GM18508 (cell line): ENCODE results near the gene CHCHD6.
"Not testable (repeated sequence)": the region's sequence is repeated elsewhere in the genome, so short reads cannot be mapped to it uniquely, and the experiment has no call there.

Experiments used
- ATAC-seq: cut with Tn5 transposase; IDR thresholded peaks from one replicate; pipeline ENCODE4 v1.9.1; 2021; ENCODE audit warnings: moderate number of reproducible peaks; ENCODE audit not compliant: insufficient read depth, unreplicated experiment

Gene CHCHD6

DNA sequence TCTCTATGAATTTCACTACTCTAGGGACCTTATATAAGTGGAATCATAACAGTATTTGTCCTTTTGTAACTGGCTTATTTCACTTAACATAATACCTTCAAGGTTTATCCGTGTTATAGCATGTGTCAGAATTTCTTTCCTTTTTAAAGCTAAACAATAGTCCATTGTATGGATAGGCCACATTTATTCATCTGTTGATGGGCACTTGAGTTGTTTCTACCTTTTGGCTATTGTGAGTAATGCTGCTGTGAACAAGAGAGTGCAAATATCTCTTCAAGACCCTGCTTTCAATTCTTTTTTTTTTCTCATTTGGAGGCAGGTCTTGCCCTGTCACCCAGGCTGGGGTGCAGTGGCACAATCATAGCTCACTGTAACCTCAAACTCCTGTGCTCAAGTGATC is 56.5 kb downstream of the CHCHD6 start:
- ATAC-seq, result no peak

DNA sequence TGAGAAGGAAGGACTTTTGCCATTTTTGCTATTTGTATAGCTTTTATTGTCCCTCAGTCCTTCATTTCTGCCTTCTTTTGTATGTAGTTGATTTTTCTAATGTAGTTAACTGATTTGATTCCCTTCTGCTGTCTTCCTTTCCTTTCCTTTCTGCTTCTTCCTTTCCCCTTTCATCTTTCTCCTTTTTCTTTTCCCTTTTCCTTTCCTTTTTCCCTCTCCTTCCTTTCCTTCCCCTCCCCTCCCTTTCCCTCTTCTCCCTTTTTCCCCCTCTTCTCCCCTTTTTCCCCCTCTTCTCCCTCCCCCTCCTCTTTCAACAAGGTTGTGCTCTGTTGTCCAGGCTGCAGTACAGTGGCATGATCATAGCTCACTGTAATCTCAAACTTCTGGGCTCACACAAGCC is 59.0 kb downstream of the CHCHD6 start:
- no peak for ATAC-seq

DNA sequence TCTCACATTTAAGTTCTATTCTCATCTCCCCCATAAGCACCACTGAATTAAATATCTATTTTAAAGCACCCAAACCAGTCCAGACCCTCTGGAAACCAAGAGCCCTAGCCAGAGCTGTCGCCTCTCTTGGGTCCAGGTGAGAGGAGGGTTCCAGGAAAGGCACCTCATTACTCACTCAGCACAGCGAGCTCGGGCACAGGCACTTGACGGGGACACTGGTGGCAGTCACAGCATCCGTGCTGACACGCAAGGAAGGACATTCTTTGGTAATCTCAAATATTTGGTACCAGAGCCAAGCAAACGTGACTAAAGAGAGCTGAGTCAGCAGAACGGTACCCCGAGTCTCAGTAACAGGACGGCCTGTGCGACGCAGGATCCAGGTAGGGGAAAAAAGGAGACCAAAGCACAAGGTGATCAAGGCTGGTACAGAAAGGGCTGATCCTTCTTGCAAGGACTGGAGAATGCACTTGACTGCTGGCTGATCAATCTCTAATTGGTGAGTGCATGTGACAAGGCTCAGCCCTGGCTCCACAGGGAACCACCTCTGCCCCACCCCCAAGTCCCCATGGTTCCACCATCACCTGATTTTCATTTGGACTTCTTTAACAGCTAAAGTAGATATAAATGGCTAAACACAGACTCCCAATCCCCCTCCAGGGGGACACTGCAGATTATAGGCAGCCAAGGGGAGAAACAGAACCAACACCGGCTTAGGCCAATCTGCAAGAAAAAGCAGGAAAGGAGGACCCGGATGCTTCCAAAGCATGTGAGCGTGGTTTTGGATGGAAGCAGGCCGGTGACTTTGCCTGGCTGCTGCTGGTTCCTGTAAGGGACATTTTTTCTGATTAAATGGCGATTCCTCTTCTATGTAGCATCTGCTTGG is 61.4 kb downstream of the CHCHD6 start:
- ATAC-seq, result no peak

DNA sequence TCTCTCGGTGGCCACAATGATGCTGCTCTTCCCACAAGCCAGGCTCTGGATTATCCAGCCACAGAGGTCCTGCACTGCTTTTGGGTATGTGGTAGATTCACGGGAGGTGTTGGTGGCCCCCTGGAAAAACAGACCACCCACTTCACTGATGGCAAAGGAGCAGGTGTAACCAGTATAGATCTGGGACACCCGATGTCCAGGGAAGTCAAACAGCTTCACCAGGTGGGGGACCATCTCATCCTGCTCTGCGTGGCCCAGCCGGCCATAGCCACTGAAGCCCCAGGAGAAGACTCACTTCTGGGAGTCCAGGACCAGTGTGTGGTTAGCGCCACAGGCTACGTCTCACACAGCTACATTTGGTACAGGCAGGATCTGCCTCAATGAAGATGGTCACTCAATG is 62.6 kb downstream of the CHCHD6 start:
- ATAC-seq, result no peak

DNA sequence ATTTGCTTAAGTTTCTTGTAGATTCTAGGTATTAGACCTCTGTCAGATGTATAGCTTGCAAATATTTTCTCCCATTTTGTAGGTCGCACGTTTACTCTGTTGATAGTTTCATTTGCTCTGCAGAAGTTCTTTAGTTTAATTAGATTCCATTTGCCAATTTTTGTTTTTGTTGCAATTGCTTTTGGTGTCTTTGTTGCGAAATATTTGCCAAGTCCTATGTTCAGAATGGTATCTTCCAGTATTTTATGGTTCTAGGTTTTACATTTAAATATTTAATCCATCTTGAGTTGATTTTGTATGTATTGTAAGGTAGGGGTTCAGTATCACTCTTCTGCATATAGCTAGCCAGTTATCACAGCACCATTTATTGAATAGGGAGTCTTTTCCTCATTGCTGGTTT is 64.9 kb downstream of the CHCHD6 start:
- no peak for ATAC-seq

DNA sequence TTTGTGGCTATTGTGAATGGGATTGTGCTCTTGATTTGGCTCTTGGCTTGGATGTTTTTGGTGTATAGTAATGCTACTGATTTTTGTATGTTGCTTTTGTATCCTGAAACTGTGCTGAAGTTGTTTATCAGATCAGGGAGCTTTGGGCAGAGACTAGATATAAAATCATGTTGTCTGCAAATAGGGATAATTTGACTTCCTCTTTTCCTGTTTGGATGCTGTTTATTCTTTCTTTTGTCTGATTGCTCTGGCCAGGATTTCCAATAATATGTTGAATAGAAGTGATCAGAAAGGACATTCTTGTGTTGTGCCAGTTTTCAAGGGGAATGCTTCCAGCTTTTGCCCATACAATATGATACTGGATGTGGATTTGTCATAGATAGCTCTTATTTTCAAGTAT is 66.1 kb downstream of the CHCHD6 start:
- ATAC-seq, result no peak

DNA sequence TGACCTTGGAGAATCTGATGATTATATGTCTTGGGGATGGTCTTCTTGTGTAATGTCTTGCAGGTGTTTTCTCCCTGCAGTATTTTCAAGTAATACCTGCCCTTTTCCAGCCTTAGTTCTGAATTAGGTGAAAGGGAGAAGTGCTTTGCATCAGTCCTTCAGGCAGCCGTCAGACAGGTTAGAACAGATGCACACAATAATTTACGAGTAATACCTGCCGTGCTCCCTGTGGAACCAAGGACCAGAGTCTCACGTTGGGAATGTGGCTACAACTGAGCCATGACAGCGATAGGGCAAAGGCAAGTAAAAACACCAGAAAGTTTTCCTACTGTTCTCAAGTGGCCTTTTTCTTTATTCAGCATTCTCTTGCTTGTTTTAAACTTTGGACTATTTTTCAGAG is 69.1 kb downstream of the CHCHD6 start:
- no peak for ATAC-seq

DNA sequence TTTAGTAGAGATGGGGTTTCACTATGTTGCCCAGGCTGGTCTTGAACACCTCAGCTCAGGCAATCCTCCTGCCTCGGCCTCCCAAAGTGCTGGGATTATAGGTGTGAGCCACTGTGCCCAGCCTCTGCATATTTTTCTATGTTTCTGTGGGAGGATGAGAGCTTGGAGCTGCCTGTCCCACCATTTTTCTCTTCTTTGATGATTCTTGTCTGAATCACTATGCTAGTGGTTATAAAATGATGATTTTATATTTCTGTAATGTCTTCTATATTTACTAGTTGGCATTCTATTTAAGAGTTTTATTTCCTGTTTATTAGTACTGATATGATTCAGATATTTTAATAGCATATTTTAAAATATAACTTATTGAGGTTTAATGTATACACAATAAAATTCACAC is 69.7 kb downstream of the CHCHD6 start:
- ATAC-seq, result no peak

DNA sequence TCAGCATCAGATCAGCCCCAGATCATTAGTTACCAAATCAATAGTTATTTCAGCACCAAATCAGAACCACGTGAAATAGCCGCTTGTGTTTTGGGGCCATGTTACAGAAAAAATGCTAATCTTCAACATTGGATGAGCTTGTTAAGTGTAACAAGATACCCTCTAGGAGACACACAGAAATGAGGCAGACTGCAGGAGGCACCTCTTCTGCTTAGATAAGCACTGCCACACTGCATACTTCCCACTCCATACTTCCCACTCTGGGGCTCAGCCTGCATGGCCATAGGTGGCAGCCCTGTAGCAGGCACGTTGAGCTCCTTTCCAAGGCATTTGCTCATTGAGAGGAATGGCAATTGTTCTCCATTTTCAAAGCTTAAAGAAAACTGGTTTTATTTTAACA is 73.3 kb downstream of the CHCHD6 start:
- no peak for ATAC-seq

DNA sequence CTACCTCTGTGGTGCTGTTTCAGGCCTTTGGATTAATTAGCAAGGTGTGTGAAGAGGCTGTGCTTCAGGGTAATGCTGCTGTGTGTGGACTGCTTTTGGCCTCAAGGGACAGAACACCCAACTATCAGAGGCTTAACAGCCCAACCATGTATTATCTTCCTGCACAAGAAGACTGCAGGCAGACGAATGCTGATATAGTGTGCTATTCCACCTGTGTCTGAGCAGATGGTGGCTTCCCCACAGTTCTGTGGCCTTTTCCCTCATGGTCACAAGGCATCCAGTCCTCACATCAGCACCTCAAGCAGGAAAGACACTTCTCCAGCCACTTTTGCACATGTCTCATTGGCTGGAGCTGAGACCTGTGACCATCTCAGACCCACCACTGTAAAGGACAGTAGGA is 76.6 kb downstream of the CHCHD6 start:
- ATAC-seq, result no peak

DNA sequence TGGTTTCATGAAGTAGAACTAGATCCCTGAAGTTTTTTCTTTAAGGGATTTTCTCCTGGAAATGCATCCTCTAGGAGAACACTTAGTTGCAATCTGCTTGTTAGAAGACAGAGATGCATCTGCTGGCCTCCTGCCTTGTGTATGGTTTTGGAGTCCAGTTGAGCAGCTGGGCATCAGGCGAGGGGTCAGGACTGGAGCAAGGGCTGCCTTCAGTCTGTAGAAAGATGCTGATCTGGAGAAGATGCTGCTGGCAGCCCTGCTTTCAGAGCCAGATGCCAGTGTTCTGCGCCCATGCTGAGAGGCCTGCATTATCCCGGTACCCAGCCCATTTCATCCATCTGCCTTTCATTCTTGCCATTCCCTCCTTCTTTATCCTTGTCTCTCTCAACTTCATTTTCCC is 77.4 kb downstream of the CHCHD6 start:
- no peak for ATAC-seq

DNA sequence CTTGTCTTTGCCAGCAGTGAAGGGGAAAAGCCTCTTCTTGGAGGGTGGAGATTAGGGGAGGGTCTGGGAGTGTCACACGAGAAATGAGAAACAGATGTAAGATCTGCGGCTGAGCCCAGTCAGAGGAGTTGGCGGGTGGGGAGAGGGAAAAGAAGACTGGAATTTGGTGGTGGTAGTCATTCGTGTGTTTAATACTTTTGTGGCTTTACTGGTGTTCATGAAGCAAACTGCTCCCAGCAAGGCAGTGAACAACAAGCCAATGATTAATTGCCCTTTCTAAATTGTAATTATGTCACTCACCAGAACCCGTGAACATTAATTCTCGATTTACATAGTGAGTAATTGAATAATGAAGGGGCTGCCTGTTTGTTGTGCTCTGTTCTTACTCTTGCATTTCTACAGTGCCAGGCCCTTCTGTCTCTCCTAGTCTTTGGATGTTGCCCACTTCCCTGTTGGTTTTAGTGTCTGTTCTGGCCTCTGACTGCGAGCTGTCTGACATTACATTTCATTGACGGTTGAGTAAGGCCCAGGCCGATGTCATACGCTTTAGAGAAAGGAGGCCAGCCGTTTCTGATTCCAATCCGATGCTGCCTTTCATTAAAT is 78.0 kb downstream of the CHCHD6 start:
- no peak for ATAC-seq

DNA sequence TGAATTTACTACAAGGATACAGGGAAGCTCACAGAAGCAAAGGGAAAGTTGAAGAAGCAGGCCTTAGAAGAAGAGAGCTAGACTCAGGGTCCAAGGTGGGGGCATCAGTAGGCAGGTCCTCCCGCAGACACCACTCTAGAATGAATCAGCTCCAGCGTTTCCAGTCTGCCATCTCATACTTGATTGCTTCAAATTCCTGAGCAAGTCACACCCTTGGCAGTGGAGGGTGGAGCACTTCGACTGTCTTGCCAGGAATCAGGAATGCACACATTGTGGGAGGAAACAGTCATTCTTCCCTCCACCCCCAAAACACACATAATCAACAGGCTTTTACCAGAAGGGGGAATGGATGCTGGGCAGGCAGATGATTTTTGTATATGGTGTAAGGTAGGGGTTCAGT is 78.5 kb downstream of the CHCHD6 start:
- ATAC-seq, result no peak

DNA sequence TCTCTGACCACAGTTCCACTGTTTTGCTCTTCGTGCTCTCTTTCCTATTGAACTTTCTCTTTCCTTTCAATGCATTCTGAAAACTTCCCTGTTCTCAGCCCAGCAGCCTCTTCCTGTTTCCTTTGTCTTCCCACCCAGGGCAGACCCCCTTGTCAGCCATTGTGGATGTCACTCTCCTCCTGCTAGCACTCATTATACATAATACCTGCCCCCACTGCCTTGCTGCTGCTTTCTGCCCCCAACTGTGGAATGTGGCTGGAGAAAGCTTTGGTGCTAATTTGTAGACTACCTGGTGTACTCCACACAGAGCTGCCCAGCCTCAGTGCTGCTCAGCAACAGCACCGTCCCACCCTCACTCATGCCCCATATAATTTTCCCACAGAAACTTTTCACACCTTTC is 80.2 kb downstream of the CHCHD6 start:
- no peak for ATAC-seq

DNA sequence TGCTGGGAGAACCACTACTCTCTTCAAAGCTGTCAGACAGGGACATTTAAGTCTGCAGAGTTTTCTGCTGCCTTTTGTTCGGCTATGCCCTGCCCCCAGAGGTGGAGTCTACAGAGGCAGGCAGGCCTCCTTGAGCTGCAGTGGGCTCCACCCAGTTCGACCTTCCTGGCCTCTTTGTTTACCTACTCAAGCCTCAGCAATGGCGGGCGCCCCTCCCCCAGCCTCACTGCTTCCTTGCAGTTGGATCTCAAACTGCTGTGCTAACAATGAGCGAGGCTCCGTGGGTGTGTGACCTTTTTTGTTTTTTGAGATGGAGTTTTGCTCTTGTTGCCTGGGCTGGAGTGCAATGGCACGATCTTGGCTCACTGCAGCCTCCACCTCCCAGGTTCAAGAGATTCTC is 87.3 kb downstream of the CHCHD6 start:
- ATAC-seq, result not testable (repeated sequence)

DNA sequence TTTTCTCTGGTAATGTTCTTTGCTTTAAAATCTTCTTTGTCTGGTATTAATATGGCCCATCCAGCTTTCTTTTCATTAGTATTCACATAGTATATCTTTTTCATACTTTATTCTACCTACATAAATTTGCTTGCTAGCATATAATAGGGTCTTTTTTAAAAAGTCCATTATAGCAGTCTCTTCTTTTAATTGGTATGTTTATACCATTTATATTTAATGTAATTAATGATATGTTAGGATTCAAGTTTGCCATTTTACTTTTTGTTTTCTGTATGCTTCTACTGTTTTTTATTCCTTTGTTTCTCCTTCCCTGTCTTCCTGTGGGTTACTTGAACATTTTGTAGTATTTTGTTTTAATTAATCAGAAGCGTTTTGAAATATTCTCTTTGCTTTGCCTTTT is 89.0 kb downstream of the CHCHD6 start:
- ATAC-seq, result no peak

DNA sequence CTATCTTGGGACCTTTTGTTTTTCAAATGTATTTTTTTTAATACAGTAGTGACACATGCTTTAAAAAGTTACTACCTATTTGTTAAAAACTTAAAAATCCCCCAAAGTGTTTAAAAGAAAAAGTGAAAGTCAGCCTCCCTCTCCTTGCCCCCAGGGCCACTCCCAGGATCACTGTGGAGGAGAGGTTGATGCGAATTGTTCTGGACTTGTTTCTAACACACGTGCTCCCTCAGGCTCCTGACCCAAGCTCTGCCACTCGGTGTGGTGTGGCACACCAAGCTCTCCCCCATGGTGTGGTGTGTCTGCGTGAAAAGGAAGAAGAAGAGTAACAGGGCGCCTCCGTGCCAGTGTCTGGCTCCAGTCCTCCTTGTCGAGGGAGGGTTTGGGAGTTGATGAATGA is 93.5 kb downstream of the CHCHD6 start:
- no peak for ATAC-seq

DNA sequence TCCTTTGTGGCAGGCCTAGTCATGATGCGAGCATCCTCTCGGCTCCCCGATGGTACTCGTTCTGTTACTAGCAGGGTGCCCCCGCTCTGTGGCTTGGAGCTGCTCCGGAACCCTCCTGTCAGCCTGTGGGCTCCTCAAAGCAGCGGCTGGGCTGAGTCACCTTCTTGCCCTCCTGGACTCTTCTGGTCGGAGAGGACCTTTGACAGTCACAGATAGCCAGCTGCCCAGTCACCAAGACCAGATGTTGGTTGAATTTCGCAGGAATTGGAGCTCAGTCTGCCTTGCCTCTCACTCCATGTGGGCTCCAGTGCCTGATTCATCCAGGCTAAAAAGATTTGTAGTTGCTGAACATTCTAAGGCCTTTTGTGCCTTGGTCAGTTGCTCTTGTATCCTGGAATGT is 94.5 kb downstream of the CHCHD6 start:
- ATAC-seq, result no peak

DNA sequence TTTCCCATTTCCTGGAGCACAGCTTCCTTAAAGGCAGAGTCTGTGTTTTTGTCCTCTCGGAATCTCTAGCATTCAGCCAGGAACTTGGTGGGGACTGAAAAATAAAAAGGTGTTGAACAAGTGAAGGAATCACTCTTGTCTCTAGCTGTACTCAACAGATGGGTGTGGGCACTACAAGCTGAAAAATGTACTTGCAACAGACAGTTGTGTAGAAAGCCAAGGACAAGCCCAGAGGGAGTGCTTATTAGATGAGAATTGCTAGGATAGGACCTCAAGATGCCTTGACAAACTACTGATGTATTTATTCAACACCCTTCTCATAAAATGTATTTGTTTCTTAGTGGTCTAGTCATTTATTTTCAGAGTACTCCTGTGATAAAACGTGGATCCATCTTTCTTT is 95.1 kb downstream of the CHCHD6 start:
- no peak for ATAC-seq

DNA sequence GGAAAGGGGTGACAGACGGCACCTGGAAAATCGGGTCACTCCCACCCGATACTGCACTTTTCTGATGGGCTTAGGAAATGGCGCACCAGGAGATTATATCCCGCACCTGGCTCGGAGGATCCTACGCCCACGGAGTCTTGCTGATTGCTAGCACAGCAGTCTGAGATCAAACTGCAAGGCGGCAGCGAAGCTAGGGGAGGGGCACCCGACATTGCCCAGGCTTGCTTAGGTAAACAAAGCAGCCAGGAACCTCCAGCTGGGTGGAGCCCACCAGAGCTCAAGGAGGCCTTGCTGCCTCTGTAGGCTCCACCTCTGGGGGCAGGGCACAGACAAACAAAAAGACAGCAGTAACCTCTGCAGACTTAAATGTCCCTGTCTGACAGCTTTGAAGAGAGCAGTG is 97.3 kb downstream of the CHCHD6 start:
- not testable (repeated sequence) for ATAC-seq

DNA sequence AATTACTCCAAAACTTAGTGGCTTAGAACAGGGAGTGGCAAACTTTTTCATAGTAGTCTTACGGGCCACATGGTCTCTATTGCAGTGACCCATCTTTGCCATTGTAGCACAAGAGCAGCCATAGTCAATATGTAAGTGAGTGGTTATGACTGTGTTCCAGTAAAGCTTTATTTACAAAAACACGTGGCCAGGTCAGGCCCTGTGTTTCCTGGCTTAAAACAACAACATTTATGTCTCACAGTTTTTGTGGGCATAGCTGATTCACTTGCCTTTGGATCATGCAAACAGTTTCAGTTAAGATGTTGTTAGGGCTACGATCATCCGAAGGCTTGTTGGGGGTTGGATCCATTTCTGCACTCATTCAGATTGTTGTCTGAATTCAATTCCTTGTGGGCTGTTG is 103.8 kb downstream of the CHCHD6 start:
- ATAC-seq, result no peak

DNA sequence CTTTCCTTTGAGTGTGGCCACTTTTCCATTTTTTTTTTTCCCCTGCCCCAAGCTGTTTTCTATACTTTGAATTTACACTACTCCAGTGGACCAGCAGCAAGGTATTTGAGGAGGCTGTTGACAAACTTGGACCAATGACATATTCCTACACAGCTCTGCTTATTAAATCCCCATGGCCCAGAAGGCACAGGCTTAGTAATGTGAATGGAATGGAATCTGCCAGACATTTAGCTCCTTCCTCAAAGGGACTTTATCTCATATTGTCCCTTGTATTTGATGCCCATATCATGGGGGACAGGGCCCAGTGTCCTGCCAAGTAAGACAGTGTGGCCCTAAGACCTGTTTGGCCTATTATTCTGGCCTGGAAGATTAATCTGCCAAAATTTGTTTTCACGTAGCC is 107.5 kb downstream of the CHCHD6 start:
- ATAC-seq, result no peak
